Measurements from ENCODE around the gene TSPAN14. TPM values are rescaled to one million over a fixed set of nuclear protein-coding genes. Genes with fewer than 3 reads are reported as not detected.

TSPAN14 gene
- total and polyA plus RNA-seq, 2 of the 13 experiments (the other 11 are each of a cell fraction or from before 2014, with no cell fraction given): 24.1 to 80.6 TPM

GRCh38 chr10:80498833-80499741 is 45.0 kb downstream of the TSPAN14 start (continued):
- TF ChIP-seq ZBTB4 (CRISPR knock-in tag; IDR thresholded peaks at IDR 0.05; ENCODE audit: borderline replicate concordance) (no peak), HNF1B (CRISPR knock-in tag; IDR thresholded peaks at IDR 0.05) (peak; percentile 80; the same call in 1 of the 2 replicates), FOXP1 (IDR thresholded peaks at IDR 0.05) (no peak), FOXP1 (CRISPR knock-in tag; IDR thresholded peaks at IDR 0.05) (peak; percentile 38; the same call in 1 of the 2 replicates), KAT8 (CRISPR knock-in tag; IDR thresholded peaks at IDR 0.05) (peak; percentile 66), ZNF607 (CRISPR knock-in tag; IDR thresholded peaks at IDR 0.05; ENCODE audit: borderline replicate concordance) (0 out of 2 replicates have a peak, but pooled peaks have one; percentile 10), YEATS4 (CRISPR knock-in tag; IDR thresholded peaks at IDR 0.05; ENCODE audit: borderline replicate concordance) (peak; percentile 66)
